ENCODE measurements around the gene SEMA5A.

Gene SEMA5A

GRCh38 chr5:9194509-9194908, 351.4 kb downstream of the SEMA5A start:
- DNase-seq = no peak

GRCh38 chr5:9192266-9192665, 353.6 kb downstream of the SEMA5A start:
- no peak for DNase-seq

- DNase-seq = no peak
These were observed 356.2 kb downstream of the SEMA5A start for GRCh38 chr5:9189681-9190080.

- no peak for DNase-seq
These were observed 356.9 kb downstream of the SEMA5A start for GRCh38 chr5:9188956-9189355.

- no peak for DNase-seq
These were observed 357.7 kb downstream of the SEMA5A start for GRCh38 chr5:9188131-9188530.

- no peak for DNase-seq
These were observed 358.3 kb downstream of the SEMA5A start for GRCh38 chr5:9187614-9188013.

- DNase-seq = no peak
These were observed 359.8 kb downstream of the SEMA5A start for GRCh38 chr5:9186069-9186468.

- DNase-seq = no peak
These were observed 361.9 kb downstream of the SEMA5A start for GRCh38 chr5:9183992-9184391.

- DNase-seq = no peak
These were observed 362.8 kb downstream of the SEMA5A start for GRCh38 chr5:9182899-9183695.

- DNase-seq = no peak
These were observed 369.2 kb downstream of the SEMA5A start for GRCh38 chr5:9176641-9177040.

- DNase-seq = no peak
These were observed 371.4 kb downstream of the SEMA5A start for GRCh38 chr5:9174446-9174845.

- no peak for DNase-seq
These were observed 372.4 kb downstream of the SEMA5A start for GRCh38 chr5:9173281-9174048.

- no peak for DNase-seq
These were observed 375.8 kb downstream of the SEMA5A start for GRCh38 chr5:9170026-9170425.

- DNase-seq = no peak
These were observed 376.3 kb downstream of the SEMA5A start for GRCh38 chr5:9169557-9169902.

- DNase-seq = no peak
These were observed 376.9 kb downstream of the SEMA5A start for GRCh38 chr5:9168791-9169556.

- no peak for DNase-seq
These were observed 379.4 kb downstream of the SEMA5A start for GRCh38 chr5:9166202-9167112.

- DNase-seq = no peak
These were observed 380.3 kb downstream of the SEMA5A start for GRCh38 chr5:9165546-9165945.

GRCh38 chr5:9160747-9161146, 385.1 kb downstream of the SEMA5A start:
- no peak for DNase-seq

- no peak for DNase-seq
These were observed 388.1 kb downstream of the SEMA5A start for GRCh38 chr5:9157811-9158210.

GRCh38 chr5:9157020-9157419, 388.9 kb downstream of the SEMA5A start:
- DNase-seq = no peak

- DNase-seq = no peak
These were observed 389.6 kb downstream of the SEMA5A start for GRCh38 chr5:9156282-9156681.

- no peak for DNase-seq
These were observed 394.0 kb downstream of the SEMA5A start for GRCh38 chr5:9151684-9152427.

All from CD4-positive, alpha-beta T cell treated with Interferon alpha-2 for 1 hour (primary cell).